Right lobe of liver (tissue), 4 donors: ENCODE data around the gene PTGDR.

Experiments
- CTCF ChIP-seq, 4 donors: fragments of 200-600 bp in 3 of 4; fragments of 450-650 bp in 1 of 4; IDR thresholded peaks; one replicate each; pipeline versions ENCODE4 v1.5.1 to v1.8.0; 2016 to 2022; ENCODE audit warnings: antibody characterized with exemption in 4 of 4, mild to moderate bottlenecking in 2 of 4
- POLR2A ChIP-seq: fragments of 450-650 bp; IDR thresholded peaks from one replicate; pipeline ENCODE4 v1.6.1; 2017; ENCODE audit warnings: antibody characterized with exemption, mild to moderate bottlenecking
- donor health status: DM: no; HTN: no; CAD: no.
- donor health status: DM: no; HTN: no; CAD: no.
- donor health status: DM: no; HTN: yes; CAD: no.

- no peak for TF ChIP-seq CTCF (IDR thresholded peaks at IDR 0.05)
- no peak for TF ChIP-seq POLR2A
Measured at GRCh38 chr14:52269100-52269499, 1.6 kb downstream of the PTGDR start.
